HG03280 (cell line): ENCODE results near the gene AMMECR1L.
A peak's percentile ranks its signal among the peaks of the same experiment; 100 is the strongest.
"Not testable (repeated sequence)": the region's sequence is repeated elsewhere in the genome, so short reads cannot be mapped to it uniquely, and the experiment has no call there.

ENCODE experiments used
- ATAC-seq: cut with Tn5 transposase; IDR thresholded peaks from one replicate; pipeline ENCODE4 v1.9.1; 2021; ENCODE audit warnings: mild to moderate bottlenecking, moderate library complexity; ENCODE audit not compliant: unreplicated experiment

Gene AMMECR1L

DNA sequence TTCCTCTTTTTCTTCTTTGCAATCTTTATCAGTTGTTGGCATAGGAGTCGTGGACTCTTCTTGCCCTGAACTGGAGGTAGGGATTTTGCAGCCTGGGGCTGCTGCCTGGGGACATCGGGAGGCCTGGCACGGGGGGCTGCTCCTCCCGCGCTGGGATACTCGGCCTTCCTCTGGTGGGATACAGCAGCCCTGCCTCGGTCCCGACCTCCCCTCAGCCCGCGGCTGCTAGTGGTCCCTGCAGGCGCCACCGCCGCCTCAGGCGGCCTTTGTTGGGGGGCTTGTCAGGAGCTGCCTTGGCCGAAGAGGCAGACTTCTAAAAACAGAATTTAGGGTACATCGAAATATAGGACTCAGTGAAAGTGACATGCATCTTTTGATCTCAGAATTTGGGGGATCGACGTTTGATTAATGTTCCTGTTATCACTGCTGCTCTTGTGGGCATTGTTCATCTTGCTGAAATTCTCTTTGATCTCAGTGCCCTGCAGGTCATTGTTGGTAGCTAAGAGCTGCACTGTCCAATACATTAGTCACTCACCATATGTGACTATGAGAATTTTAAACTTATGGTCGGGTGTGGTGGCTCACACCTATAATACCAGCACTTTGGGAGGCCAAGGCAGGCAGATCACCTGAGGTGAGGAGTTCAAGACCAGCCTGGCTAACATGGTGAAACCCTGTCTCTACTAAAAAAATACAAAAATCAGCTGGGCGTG is 44.1 kb downstream of the AMMECR1L start:
- ATAC-seq: no peak

- no peak for ATAC-seq
Observed at GRCh38 chr2:127840893-127841292, 44.9 kb downstream of the AMMECR1L start.

DNA sequence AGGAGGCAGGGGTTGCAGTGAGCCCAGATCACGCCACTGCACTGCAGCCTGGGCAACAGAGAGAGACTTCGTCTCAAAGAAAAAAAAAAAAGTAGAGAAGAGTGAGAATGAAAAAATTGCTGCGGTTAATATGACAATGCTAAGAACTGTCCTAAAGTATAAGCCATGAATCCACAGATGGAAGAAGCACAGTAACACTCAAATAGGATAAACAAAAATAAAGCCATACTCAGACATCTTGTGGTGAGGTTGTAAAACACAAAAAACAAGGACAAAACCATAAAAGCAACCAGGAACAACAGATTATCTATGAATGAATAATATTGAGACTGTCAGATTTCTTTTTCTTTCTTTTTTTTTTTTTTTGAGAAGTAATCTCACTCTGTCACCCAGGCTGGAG is 50.8 kb downstream of the AMMECR1L start:
- ATAC-seq: no peak

- peak; percentile 97 for ATAC-seq
Observed at GRCh38 chr2:127829845-127830246, 55.9 kb downstream of the AMMECR1L start.

GRCh38 chr2:127826708-127827107 is 59.0 kb downstream of the AMMECR1L start:
- ATAC-seq: not testable (repeated sequence)

- ATAC-seq: no peak
Observed at GRCh38 chr2:127826047-127826446, 59.7 kb downstream of the AMMECR1L start.

DNA sequence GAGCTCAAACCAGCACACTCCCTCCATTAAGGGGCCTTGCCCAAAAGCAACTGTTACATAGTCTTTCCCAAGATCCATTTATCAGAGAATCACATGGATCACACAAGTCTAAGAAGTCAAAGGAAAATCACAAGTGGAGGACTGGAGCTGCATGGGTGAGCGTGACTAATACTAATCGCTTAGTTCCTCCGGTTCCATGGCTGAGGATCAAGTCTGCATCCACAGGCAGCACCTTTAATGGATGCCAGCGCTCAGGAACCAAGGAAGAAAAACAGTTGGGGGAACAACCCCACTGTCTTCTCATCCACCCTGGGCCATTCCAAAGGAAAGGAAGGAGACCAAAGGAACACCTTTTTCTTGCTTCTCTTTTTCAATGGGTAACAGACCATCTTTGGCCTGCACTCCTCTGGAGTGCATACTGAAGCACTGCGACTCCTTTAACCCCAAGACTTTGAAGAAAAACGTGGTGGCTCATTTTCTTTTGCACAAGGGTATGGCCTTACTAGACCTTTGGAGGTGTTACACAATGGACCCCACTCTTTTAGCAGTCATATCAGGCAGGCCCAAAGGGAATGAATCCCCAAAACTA is 65.6 kb downstream of the AMMECR1L start:
- no peak for ATAC-seq

- no peak for ATAC-seq
Observed at GRCh38 chr2:127818794-127819425, 66.8 kb downstream of the AMMECR1L start.

GRCh38 chr2:127818241-127818640 is 67.5 kb downstream of the AMMECR1L start:
- ATAC-seq: no peak

DNA sequence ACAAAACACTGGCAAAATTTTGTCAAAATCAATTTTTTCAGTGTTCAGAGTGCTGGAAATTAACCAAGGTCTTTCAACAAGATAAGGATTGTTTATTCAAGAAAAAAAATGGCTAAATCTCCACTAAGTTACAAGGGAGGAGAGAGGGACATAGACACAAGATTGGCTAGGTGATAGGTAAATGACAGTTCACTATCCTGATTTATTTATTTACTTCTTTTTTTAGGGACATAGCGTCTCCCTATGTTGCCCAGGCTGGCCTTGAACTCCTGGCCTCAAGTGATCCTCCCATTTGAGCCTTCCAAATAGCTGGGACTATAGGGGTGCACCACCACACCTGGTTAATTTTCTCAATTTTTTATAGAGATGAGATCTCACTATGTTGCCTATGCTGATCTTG is 71.1 kb downstream of the AMMECR1L start:
- no peak for ATAC-seq

DNA sequence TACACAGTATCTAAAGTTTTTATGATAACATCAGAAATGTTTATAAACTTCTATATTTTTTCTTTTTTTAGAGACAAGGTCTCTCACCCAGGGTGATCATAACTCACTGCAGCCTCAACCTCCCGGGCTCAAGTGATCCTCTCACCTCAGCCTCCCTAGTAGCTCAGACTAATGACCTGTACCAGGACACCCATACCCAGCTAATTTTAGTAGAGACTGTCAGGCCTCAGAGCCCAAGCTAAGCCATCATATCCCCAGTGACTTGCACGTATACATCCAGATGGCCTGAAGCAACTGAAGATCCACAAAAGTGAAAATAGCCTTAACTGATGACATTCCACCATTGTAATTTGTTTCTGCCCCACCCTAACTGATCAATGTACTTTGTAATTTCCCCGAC is 73.3 kb downstream of the AMMECR1L start:
- ATAC-seq: not testable (repeated sequence)
